HCT116 (cell line): ENCODE data around the gene C12orf57. TPM values are rescaled to one million over a fixed set of nuclear protein-coding genes. Genes with fewer than 3 reads are reported as not detected.
"Not testable (repeated sequence)": the region's sequence is repeated elsewhere in the genome, so short reads cannot be mapped to it uniquely, and the experiment has no call there.

Experiments
- ATAC-seq: fragments of 200-7000 bp; cut with Tn5 transposase; 2 replicates; pipeline ENCODE4 v1.9.1; 2020; ENCODE audit warnings: mild to moderate bottlenecking, moderate library complexity
- BruUV-seq: library from RNA; stranded (reverse); fragments of 400-500 nt; replicated peaks from 2 replicates; lab custom pipeline; 2021; lab: Mats Ljungman, UMichigan
- CTCF ChIA-PET: fragments of 300-600 bp; sonication (Branson Sonifier 250); formaldehyde crosslinking; loops from one replicate; lab custom pipeline; 2021; ENCODE audit warnings: antibody characterized with exemption; lab: Charles Lee
- POLR2A ChIA-PET: fragments of 300-600, 350-600 bp; sonication (Branson Sonifier 250); formaldehyde crosslinking; loops from one replicate; lab custom pipeline; 2021; ENCODE audit warnings: antibody characterized with exemption; lab: Charles Lee
- RAD21 ChIA-PET, 2 experiments: fragments of 300-600 bp; sonication (Branson Sonifier 250); formaldehyde crosslinking; loops; one replicate each; lab custom pipeline; 2023; ENCODE audit warnings: low total read pairs in 2 of 2; ENCODE audit not compliant: uncharacterized antibody in 2 of 2, unreplicated experiment in 2 of 2, low non-redundant PET in 1 of 2; lab: Charles Lee
- DNase-seq: peaks from one replicate; pipeline ENCODE4 v3.0.0-alpha.2; 2010; ENCODE audit warnings: low read depth, low spot score
- H2AFZ ChIP-seq: fragments of 200-600 bp; shearing (Covaris generic), sonication (generic); 2 replicates; pipeline ENCODE4 v1.6.1; 2017; ENCODE audit warnings: low read depth, mixed run types, mixed read lengths, antibody characterized with exemption, low read length; ENCODE audit not compliant: poor library complexity, severe bottlenecking
- H3K27ac ChIP-seq: 2 replicates; pipeline ENCODE4 v1.5.1; 2012; ENCODE audit warnings: low read depth, low read length
- H3K27me3 ChIP-seq: fragments of 200-600 bp; sonication (generic); 2 replicates; pipeline ENCODE4 v1.6.1; 2016; ENCODE audit warnings: mixed run types, low read length, mixed read lengths; ENCODE audit not compliant: insufficient read depth
- H3K36me3 ChIP-seq, 2 experiments: fragments of 200-500 bp in 1 of 2; fragments of 200-600 bp in 1 of 2; sonication (Bioruptor generic) in 1 of 2; sonication (generic) in 1 of 2; 2 replicates each; pipeline versions ENCODE4 v1.5.1 to v1.6.1; 2014 to 2016; ENCODE audit warnings: low read length in 2 of 2, inconsistent platforms in 1 of 2, mixed read lengths in 1 of 2, mixed run types in 1 of 2; ENCODE audit not compliant: insufficient read depth in 2 of 2, control insufficient read depth in 1 of 2
- H3K4me1 ChIP-seq, 2 experiments: fragments of 200-600 bp in 1 of 2; sonication (generic) in 1 of 2; 2 replicates each; pipeline versions ENCODE4 v1.5.1 to v1.6.1; 2012 to 2017; ENCODE audit warnings: low read length in 2 of 2, inconsistent platforms in 1 of 2, mild to moderate bottlenecking in 1 of 2, mixed read lengths in 1 of 2, mixed run types in 1 of 2, moderate library complexity in 1 of 2; ENCODE audit not compliant: insufficient read depth in 2 of 2, control insufficient read depth in 1 of 2
- H3K4me2 ChIP-seq: fragments of 200-600 bp; sonication (generic); 2 replicates; pipeline ENCODE4 v1.6.1; 2017; ENCODE audit warnings: mixed run types, low read length, mixed read lengths
- H3K4me3 ChIP-seq, 2 experiments: fragments of 200-600 bp in 1 of 2; sonication (generic) in 1 of 2; replicated peaks in 1 of 2; 2 replicates each; pipeline ENCODE4 v1.5.1; 2011 to 2016; ENCODE audit warnings: low read length in 2 of 2, control low read depth in 1 of 2, low read depth in 1 of 2, mild to moderate bottlenecking in 1 of 2, mixed read lengths in 1 of 2, mixed run types in 1 of 2
- H3K79me2 ChIP-seq: fragments of 200-600 bp; sonication (generic); 2 replicates; pipeline ENCODE4 v1.6.1; 2017; ENCODE audit warnings: mild to moderate bottlenecking, mixed run types, low read length, moderate library complexity, mixed read lengths; ENCODE audit not compliant: insufficient read depth
- H3K9ac ChIP-seq: fragments of 200-600 bp; sonication (generic); 2 replicates; pipeline ENCODE4 v1.6.1; 2016; ENCODE audit warnings: low read length, mixed read lengths
- H3K9me2 ChIP-seq: fragments of 200-600 bp; sonication (generic), shearing (Covaris generic); 2 replicates; pipeline ENCODE4 v1.6.1; 2017; ENCODE audit warnings: mixed run types, mild to moderate bottlenecking, moderate library complexity; ENCODE audit not compliant: insufficient read depth
- H3K9me3 ChIP-seq, 2 experiments: fragments of 200-500 bp in 1 of 2; fragments of 200-600 bp in 1 of 2; sonication (Bioruptor generic) in 1 of 2; sonication (generic) in 1 of 2; 2 replicates each; pipeline ENCODE4 v1.6.1; 2014 to 2017; ENCODE audit warnings: low read length in 2 of 2, mixed read lengths in 2 of 2, inconsistent platforms in 1 of 2, low read depth in 1 of 2, mild to moderate bottlenecking in 1 of 2, mixed run types in 1 of 2, moderate library complexity in 1 of 2; ENCODE audit not compliant: control insufficient read depth in 1 of 2, insufficient read depth in 1 of 2
- H4K20me1 ChIP-seq: fragments of 200-600 bp; sonication (generic), shearing (Covaris generic); 2 replicates; pipeline ENCODE4 v1.6.1; 2017; ENCODE audit warnings: mixed run types, mild to moderate bottlenecking, moderate library complexity; ENCODE audit not compliant: insufficient read depth
- EZH2phosphoT487 ChIP-seq: fragments of 200-600 bp; IDR thresholded peaks from 2 replicates; pipeline ENCODE4 v1.6.1; 2018; ENCODE audit warnings: antibody characterized with exemption, borderline replicate concordance
- ZFX ChIP-seq: fragments of 450-650 bp; IDR thresholded peaks from 2 replicates; pipeline ENCODE4 v1.6.1; 2017
- intact Hi-C: fragments of 100-400 bp; cut with micrococcal nuclease; formaldehyde crosslinking; loops from 2 replicates; pipeline ENCODE4 v1.10.0; 2022
- total RNA-seq: library from RNA; stranded (reverse); gene quantifications from one replicate; pipeline ENCODE4 v1.2.1, GENCODE V29; 2021; ENCODE audit not compliant: unreplicated experiment

C12orf57 gene
- total RNA-seq, 1 experiment from 2014 or later: 202 TPM

GRCh38 chr12:6905414-6906040, 38.3 kb upstream of the C12orf57 start:
- Histone ChIP-seq H3K27me3 (no peaks in the 10 kb centered on the region), H3K4me1 (peaks cover 10 to 20% of the 10 kb centered on the region in 2 experiments), H2AFZ (no peak overlapping the region), H3K9ac (peak overlapping the region; percentile 80), H3K9me2 (no peaks in the 10 kb centered on the region), H3K27ac (no peak overlapping the region; the same call in 1 of the 2 replicates), H3K4me2 (peak overlapping the region; percentile 98), H4K20me1 (no peaks in the 10 kb centered on the region), H3K79me2 (no peaks in the 10 kb centered on the region), H3K4me3 (peak overlapping the region; percentile 64 to 82), H3K36me3 (no peaks in the 10 kb centered on the region), H3K9me3 (no peaks in the 10 kb centered on the region)
- ATAC-seq: no peak
- intact Hi-C loops: no loop called here
- no peak for TF ChIP-seq EZH2phosphoT487
- no peak for TF ChIP-seq ZFX
- BruUV-seq: no TSS peak
- RAD21 ChIA-PET: no interaction called here
- POLR2A ChIA-PET: interaction anchor here (0.6 to 1.7 kb wide), 5 partner anchors 14 to 101 kb away, joined by 3 to 9 read pairs (median 3); partner anchors contain the start of genes C12orf57, RNU7-1 and TPI1
- CTCF ChIA-PET: interaction anchor here (1.3 to 1.5 kb wide), 3 partner anchors 15 to 36 kb away, joined by 3 to 5 read pairs (median 4); no protein-coding TSS in a partner anchor
- DNase-seq: no peak

DNA sequence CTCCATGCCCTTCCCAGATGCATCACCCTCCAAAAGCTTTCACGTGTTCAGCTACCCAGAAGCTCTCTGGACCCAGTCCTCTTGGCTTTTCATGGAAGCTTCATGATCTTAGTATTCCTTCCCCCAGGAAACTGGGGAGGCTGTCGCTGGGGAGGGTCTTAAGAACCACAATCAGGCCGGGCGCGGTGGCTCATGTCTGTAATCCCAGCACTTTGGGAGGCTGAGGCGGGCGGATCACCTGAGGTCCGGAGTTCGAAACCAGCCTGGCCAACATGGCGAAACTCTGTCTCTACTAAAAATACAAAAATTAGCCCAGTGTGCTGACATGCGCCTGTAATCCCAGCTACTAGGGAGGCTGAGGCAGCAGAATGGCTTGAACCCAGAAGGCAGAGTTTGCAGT, 35.7 kb upstream of the C12orf57 start:
- H3K9me2 ChIP-seq, H3K36me3 ChIP-seq, ATAC-seq, BruUV-seq, H3K27me3 ChIP-seq, DNase-seq, H3K79me2 ChIP-seq, intact Hi-C loops, H3K9me3 ChIP-seq, H2AFZ ChIP-seq, H3K4me3 ChIP-seq, RAD21 ChIA-PET, H3K9ac ChIP-seq, H3K27ac ChIP-seq, H4K20me1 ChIP-seq, H3K4me2 ChIP-seq: not testable (repeated sequence)
- H3K4me1 ChIP-seq: peaks cover 10 to 20% of the 10 kb centered on the region in 2 experiments
- POLR2A ChIA-PET: interaction anchor here (0.6 to 3.1 kb wide), 4 partner anchors 17 to 41 kb away, joined by 3 to 16 read pairs (median 3); partner anchors contain the start of genes C12orf57 and RNU7-1
- CTCF ChIA-PET: interaction anchor here (0.7 to 1.6 kb wide), 4 partner anchors 16 to 35 kb away, joined by 3 to 4 read pairs (median 4); partner anchors contain the start of gene SPSB2
